ENCODE measurements around the gene ARHGEF26. TPM values are rescaled to one million over a fixed set of nuclear protein-coding genes. Genes with fewer than 3 reads are reported as not detected.

The ARHGEF26 gene
- total RNA-seq, 1 experiment from 2014 or later = 20.8 TPM

- peaks cover 24% of the 10 kb centered on the region for H3K4me1 Mint-ChIP-seq (ENCODE audit: low read depth, unreplicated experiment)
- CTCF ChIA-PET = no interaction called here
- no TSS peak for BruUV-seq (replicated peaks)
- POLR2A ChIA-PET = no interaction called here
- H3K27me3 Mint-ChIP-seq (ENCODE audit: insufficient read depth, unreplicated experiment) = no peaks in the 10 kb centered on the region
- no peak overlapping the region for H3K27ac Mint-ChIP-seq (ENCODE audit: unreplicated experiment)
- intact Hi-C loops (cut with micrococcal nuclease; ENCODE audit: unreplicated experiment) = no loop called here
- no peak for TF ChIP-seq CTCF (IDR thresholded peaks at IDR 0.05; ENCODE audit: insufficient read depth in 1 of 2, low read depth in 1 of 2, low read length in 1 of 2, severe bottlenecking in 1 of 2, unreplicated experiment in 1 of 2)
- no peaks in the 10 kb centered on the region for H3K9me3 Mint-ChIP-seq (ENCODE audit: unreplicated experiment)
- Histone ChIP-seq H3K9me3 (no peaks in the 10 kb centered on the region), H3K27me3 (replicated peaks; ENCODE audit: control insufficient read depth, insufficient read depth, low read length) (no peaks in the 10 kb centered on the region), H3K4me3 (ENCODE audit: low read depth, low read length) (no peak overlapping the region), H3K4me1 (peaks cover 9% of the 10 kb centered on the region), H3K36me3 (ENCODE audit: control insufficient read depth, insufficient read depth, low read length) (no peaks in the 10 kb centered on the region)
- peaks cover 10% of the 10 kb centered on the region for H3K36me3 Mint-ChIP-seq (ENCODE audit: insufficient read depth, unreplicated experiment)
- DNase-seq = no peak
- no peak overlapping the region for H3K4me3 Mint-ChIP-seq (ENCODE audit: unreplicated experiment)
Observed at GRCh38 chr3:154240235-154240634, 119.0 kb downstream of the ARHGEF26 start.

- Mint-ChIP-seq H3K27ac (ENCODE audit: unreplicated experiment) (no peak overlapping the region), H3K9me3 (ENCODE audit: unreplicated experiment) (no peaks in the 10 kb centered on the region), H3K27me3 (ENCODE audit: insufficient read depth, unreplicated experiment) (no peaks in the 10 kb centered on the region), H3K4me1 (ENCODE audit: low read depth, unreplicated experiment) (peaks cover 24% of the 10 kb centered on the region), H3K36me3 (ENCODE audit: insufficient read depth, unreplicated experiment) (peaks cover 23% of the 10 kb centered on the region), H3K4me3 (ENCODE audit: unreplicated experiment) (no peak overlapping the region)
- ChIA-PET POLR2A (no interaction called here), CTCF (no interaction called here)
- H3K27me3 ChIP-seq (replicated peaks; ENCODE audit: control insufficient read depth, insufficient read depth, low read length) = no peaks in the 10 kb centered on the region
- no TSS peak for BruUV-seq (replicated peaks)
- peaks cover 9% of the 10 kb centered on the region for H3K4me1 ChIP-seq
- peak in 1 of 2 experiments; percentile 13 for DNase-seq
- H3K9me3 ChIP-seq = no peaks in the 10 kb centered on the region
- intact Hi-C loops (cut with micrococcal nuclease; ENCODE audit: unreplicated experiment) = no loop called here
- TF ChIP-seq CTCF (IDR thresholded peaks at IDR 0.05; ENCODE audit: insufficient read depth in 1 of 2, low read depth in 1 of 2, low read length in 1 of 2, severe bottlenecking in 1 of 2, unreplicated experiment in 1 of 2) = no peak
- H3K36me3 ChIP-seq (ENCODE audit: control insufficient read depth, insufficient read depth, low read length) = no peaks in the 10 kb centered on the region
- H3K4me3 ChIP-seq (ENCODE audit: low read depth, low read length) = no peak overlapping the region
Observed at GRCh38 chr3:154241496-154241895, 120.3 kb downstream of the ARHGEF26 start.

- H3K9me3 Mint-ChIP-seq (ENCODE audit: unreplicated experiment) = no peaks in the 10 kb centered on the region
- peaks cover 34% of the 10 kb centered on the region for H3K36me3 Mint-ChIP-seq (ENCODE audit: insufficient read depth, unreplicated experiment)
- BruUV-seq (replicated peaks) = no TSS peak
Observed at GRCh38 chr3:154242766-154243165, 121.6 kb downstream of the ARHGEF26 start.

More at GRCh38 chr3:154242766-154243165, 121.6 kb downstream of the ARHGEF26 start:
- H3K4me1 ChIP-seq = peaks cover 9% of the 10 kb centered on the region
- Mint-ChIP-seq H3K27me3 (ENCODE audit: insufficient read depth, unreplicated experiment) (no peaks in the 10 kb centered on the region), H3K4me1 (ENCODE audit: low read depth, unreplicated experiment) (peaks cover 24% of the 10 kb centered on the region), H3K27ac (ENCODE audit: unreplicated experiment) (no peak overlapping the region), H3K4me3 (ENCODE audit: unreplicated experiment) (no peak overlapping the region)
- no peak for TF ChIP-seq CTCF (IDR thresholded peaks at IDR 0.05; ENCODE audit: insufficient read depth in 1 of 2, low read depth in 1 of 2, low read length in 1 of 2, severe bottlenecking in 1 of 2, unreplicated experiment in 1 of 2)
- no peaks in the 10 kb centered on the region for H3K9me3 ChIP-seq
- DNase-seq = peak; percentile 39 to 53
- intact Hi-C loops (cut with micrococcal nuclease; ENCODE audit: unreplicated experiment) = no loop called here
- H3K4me3 ChIP-seq (ENCODE audit: low read depth, low read length) = no peak overlapping the region
- CTCF ChIA-PET = no interaction called here
- POLR2A ChIA-PET = interaction anchor here (0.5 to 0.6 kb wide), 2 partner anchors 103 to 122 kb away, joined by 3 to 8 read pairs; no protein-coding TSS in a partner anchor
- H3K27me3 ChIP-seq (replicated peaks; ENCODE audit: control insufficient read depth, insufficient read depth, low read length) = no peaks in the 10 kb centered on the region
- no peaks in the 10 kb centered on the region for H3K36me3 ChIP-seq (ENCODE audit: control insufficient read depth, insufficient read depth, low read length)
